ENCODE data around the gene RCOR3.
"Not testable (repeated sequence)": the region's sequence is repeated elsewhere in the genome, so short reads cannot be mapped to it uniquely, and the experiment has no call there.

The RCOR3 gene

GRCh38 chr1:211260141-211261107 is 1.3 kb downstream of the RCOR3 start:
- DNase-seq, result peak; percentile 74 to 86 (median 81)

- DNase-seq, result no peak
Measured at GRCh38 chr1:211261229-211261628, 2.1 kb downstream of the RCOR3 start.

DNA sequence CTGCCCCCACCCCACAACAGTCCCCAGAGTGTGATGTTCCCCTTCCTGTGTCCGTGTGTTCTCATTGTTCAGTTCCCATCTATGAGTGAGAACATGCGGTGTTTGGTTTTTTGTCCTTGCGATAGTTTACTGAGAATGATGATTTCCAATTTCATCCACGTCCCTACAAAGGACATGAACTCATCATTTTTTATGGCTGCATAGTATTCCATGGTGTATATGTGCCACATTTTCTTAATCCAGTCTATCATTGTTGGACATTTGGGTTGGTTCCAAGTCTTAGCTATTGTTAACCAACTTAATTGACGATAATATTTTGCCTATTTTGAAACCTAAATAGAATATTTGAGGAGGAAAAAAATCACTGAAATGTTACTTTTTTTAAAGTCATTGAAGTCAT is 3.9 kb downstream of the RCOR3 start:
- not testable (repeated sequence) for DNase-seq

- no peak for DNase-seq
Measured at GRCh38 chr1:211267204-211267857, 8.2 kb downstream of the RCOR3 start.

DNA sequence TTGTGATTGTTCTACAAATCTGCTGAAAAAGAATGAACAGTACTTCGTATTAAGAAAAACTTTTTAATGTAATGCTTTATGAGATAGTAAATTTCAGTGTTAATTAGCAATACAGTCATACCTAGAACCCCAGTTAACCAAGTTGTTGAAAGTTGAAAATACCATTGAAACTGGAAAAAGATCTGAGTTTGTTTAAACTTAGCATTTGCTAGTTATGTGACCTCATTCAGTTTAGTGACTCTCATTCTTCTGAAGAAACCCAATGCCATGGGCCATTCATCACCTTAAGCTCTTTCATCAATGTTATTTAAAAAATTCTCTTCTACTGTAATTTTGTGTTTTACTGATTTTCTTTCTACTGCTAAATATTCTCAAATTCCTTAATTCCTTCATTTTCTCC is 20.2 kb downstream of the RCOR3 start:
- DNase-seq, result no peak

DNA sequence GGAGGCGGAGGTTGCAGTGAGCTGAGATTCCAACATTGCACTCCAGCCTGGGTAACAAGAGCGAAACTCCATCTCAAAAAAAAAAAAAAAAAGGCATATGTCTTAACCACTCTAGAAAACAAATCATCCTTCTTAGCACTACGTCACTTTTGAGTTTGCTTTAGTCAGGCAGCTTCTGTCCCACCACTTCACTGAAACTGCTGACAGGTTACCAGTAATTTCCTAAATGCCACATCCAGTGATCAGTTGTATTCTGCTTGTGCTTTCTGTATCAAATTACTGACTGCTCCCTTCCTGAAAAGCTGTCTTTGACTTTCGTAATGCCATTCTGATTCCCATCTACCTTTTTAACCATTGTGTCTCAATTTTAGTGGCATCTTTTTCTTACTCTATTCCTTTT is 21.7 kb downstream of the RCOR3 start:
- no peak for DNase-seq

DNA sequence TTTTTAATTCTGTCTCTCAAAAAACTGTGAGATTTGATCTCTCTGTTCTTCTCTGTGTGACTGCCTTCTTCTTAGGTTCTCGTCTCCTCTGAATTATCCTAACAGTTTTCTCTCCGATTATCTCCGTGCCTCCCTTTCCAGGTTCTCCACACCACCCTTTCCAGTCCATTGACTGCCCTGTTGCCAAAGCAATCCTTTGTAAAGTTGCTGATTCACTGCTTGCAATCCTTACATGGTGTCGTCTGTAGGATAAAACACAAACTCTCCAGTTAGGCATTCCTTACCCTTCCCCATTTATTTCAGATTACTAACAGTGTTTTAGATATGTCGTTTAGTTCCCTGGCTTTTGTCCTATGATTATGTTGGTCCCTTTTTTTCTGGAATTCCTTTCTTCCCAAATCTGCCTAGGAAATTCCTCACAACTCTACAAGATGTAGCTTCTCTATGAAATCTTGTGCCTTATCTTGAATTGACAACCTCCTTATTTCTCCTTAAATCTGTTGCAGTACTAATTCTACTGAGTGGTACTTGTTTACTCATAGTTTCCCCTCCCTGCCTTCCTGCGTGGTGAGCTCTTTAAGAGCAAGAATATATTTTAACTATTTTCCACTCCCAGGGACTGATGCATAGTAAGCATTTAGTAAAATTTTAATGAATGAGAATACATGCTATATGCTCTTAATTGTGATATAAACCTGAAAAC is 22.3 kb downstream of the RCOR3 start:
- no peak for DNase-seq

DNA sequence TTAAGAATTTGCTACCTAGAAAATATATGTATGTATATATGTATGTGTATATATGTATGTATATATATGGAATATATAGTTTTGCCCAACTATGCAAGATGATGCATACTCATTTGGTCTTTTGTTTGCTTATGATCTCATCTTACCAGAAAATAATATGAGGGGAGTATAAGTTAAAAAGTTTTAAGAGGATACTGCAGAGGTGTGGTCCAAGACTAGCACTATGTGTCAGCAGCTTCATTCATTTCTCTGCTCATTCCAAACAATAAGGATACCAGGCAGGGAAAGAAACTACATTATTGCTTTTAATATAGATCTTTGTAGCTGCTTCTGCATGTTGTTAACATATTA is 22.8 kb downstream of the RCOR3 start:
- no peak for DNase-seq

- DNase-seq, result no peak
Measured at GRCh38 chr1:211285196-211285595, 26.0 kb downstream of the RCOR3 start.

DNA sequence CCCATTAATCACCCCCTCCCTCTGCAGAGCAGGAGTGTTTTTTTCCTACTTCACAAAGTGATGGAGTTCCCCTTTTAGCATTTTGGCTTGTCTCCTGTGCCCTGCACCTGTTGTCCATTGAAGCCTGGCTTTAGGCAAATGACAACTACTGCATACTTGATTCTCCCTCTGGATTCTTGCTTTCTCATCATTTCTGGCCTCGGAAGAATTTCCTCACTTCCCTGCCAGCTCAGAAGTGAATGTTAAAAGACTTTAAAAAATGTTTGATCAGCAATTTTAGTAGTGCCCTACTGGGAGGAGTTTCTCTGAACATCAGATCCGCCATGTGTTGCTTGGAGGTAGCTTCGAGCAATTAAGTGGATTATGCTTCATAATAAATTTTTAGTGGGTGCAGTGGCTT is 28.1 kb downstream of the RCOR3 start:
- peak; percentile 18 to 64 (median 40) for DNase-seq

DNA sequence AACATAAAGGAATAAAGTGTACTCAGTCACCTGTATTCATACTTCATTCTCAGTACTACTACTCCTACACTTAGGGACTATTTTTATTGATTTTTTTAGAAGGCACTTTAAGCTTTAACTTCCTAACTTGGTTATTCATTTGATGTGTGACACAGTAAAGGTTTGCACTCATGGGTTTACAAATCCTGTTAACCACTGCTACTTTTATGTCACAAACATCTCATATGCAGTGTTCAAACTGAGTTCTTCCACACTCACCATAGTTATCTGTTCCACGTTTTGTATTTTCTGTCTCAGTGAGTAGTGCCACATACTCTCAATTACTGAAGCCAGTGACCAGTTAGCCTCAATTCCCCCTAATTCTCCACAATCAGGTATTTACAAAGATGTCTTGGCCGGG is 33.2 kb downstream of the RCOR3 start:
- no peak for DNase-seq

DNA sequence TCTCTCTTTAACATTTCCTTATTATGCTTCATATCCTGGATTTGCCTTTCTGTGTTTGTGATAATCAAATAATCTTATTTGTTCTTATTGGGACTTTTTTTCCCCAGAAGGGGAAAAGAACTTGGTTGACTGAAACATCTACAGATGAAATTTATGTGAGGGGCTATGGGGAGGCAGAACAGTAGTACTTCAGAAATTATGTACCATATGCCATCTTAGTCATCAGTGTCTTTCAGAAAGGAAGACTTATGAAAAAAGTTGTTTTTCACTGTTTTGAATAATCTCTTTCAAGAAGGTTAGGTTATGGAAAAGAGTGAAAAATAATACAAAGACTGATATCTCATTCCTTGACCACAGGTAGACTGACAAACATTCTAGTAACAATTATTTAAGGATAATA is 37.2 kb downstream of the RCOR3 start:
- no peak for DNase-seq

GRCh38 chr1:211305044-211305443 is 45.9 kb downstream of the RCOR3 start:
- no peak for DNase-seq

GRCh38 chr1:211309617-211310016 is 50.5 kb downstream of the RCOR3 start:
- no peak for DNase-seq

- no peak for DNase-seq
Measured at GRCh38 chr1:211313392-211313791, 54.2 kb downstream of the RCOR3 start.

DNA sequence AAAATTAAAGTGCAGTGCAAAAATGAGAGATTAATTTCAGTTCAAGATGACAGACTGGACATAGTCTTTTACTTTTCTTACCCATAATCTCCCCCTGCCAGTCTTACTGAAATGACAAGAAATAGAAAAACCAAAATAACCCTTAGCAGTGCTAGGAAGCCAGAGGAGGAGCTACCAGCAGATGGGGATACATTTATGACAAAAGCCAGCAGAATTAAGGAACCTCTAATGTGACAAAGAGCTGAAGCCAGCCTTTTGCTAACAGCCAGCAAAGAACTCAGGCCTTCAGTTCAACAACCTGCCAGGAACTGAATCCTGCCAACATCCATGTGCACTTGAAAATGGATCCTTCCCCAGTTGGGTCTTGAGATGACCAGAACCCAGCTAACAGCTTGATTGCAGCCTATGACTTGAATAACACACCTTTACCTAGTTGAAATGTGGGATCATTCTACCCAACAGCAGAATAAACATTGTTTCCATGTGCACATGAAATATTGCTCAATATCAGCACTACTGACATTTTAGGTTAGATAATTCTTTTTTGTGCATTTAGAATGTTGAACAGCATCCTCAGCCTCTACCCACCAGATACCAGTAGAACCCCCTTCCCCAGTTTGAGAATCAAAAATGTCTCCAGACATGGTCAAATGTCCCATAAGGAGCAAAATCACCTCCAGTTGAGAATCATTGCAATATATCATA is 59.6 kb downstream of the RCOR3 start:
- peak; percentile 37 to 63 (median 48) for DNase-seq

DNA sequence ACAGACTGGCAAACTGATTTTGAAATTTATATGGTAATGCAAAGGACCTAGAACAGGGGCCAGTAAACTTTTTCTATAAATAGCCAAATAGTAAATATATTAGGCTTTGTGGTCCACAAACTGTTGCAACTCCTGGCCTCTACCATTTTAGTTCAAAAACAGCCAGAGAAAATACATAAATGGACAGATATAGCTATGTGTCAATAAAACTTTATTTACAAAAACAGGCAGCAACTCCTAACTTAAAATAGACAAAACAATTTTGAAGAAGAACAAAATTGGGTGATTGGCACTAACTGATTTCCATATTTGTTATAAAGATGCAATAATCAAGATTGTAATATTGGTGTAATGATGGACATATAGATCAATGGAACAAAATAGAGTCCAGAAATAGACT is 60.7 kb downstream of the RCOR3 start:
- DNase-seq, result no peak

- DNase-seq, result no peak
Measured at GRCh38 chr1:211320980-211321379, 61.8 kb downstream of the RCOR3 start.

GRCh38 chr1:211321646-211322045 is 62.5 kb downstream of the RCOR3 start:
- not testable (repeated sequence) for DNase-seq

DNA sequence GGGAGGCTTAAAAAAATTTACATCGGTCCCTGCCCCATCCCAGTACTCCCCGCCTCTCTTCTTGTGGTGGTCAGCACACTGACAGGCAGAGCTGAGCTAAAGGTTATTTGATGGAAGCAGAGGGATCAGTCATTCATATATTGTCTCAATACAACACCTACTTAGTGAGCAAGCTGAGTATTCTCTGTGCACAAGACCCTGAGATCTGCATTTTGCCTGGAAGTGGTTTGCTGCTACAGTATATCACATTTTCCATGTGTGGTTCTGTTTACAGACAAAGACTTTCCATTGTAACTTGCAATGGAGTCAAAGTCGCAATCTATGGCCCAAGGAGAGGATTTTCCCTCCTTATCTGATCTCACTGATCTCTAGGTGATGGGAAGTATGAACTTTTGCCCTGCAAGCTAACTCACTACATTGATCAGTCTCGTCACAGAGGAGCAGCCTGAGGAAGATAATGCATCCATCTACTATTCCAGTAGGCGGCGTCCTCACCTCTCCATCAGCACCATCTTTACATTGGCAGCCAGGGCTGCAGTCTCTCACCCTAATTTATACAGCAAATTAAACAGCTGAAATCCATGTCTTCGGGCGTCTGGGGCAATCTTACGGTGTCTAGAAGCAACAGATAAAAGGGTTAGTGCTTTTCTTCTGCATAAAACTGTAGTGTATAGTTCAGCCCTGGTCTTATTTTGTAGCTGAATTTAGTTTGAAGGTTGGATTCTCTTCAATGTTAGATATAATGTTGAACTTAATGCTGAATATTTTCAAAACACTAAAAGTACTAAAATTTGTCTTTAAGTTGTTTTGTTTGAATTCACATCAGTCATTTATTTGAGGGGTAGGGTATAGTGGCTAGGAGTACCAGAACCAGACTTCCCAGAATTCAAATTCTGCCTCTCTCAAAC is 64.2 kb downstream of the RCOR3 start:
- DNase-seq, result peak; percentile 66 to 81 (median 75)

DNA sequence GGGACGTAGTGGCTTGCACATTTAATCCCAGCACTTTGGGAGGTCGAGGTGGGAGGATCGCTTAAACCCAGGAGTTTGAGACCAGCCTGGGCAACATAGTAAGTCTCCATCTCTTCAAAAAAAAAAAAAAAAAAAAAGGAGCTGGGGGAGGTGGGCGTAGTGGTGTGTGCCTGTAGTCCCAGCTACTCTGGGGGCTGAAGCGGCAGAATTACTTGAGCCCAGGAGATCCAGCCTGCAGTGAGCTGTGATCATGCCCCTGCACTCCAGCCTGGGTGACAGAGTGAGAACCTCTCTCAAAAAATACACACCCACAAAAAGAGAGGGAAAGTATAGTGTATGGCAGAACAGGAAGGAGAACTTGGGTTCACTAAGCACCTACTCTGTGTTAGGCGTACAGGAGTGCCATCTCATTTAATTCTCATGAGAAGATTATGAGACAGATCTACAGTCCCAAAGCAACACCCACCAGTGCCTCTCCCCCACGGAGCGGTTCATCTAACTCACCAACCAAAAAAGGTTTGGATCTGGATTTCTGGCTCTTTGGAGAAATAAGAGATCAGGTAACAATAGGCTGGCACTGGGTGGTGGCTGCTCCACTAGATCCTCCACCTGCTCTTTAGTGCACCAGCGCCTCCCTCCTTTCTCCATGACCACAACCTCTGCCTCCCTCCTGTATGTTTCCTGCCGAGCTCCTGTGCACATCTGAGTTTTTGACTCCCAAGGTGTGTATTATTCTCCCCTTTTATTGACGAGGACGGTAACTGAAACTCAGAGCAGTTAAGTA is 66.0 kb downstream of the RCOR3 start:
- no peak for DNase-seq

Data from suppressor macrophage (primary cell).